HG03571 (cell line): ENCODE results near the gene ACAP3.
A peak's percentile ranks its signal among the peaks of the same experiment; 100 is the strongest.
"Not testable (repeated sequence)": the region's sequence is repeated elsewhere in the genome, so short reads cannot be mapped to it uniquely, and the experiment has no call there.

Source experiments
- ATAC-seq: cut with Tn5 transposase; IDR thresholded peaks from one replicate; pipeline ENCODE4 v1.9.1; 2021; ENCODE audit not compliant: unreplicated experiment

The ACAP3 gene

GRCh38 chr1:1317420-1317819 lies 9.7 kb upstream of the ACAP3 start:
- ATAC-seq: no peak

GRCh38 chr1:1316199-1316598 lies 8.5 kb upstream of the ACAP3 start:
- not testable (repeated sequence) for ATAC-seq

- no peak for ATAC-seq
Observed at GRCh38 chr1:1315435-1315954, 7.8 kb upstream of the ACAP3 start.

GRCh38 chr1:1314678-1315335 lies 7.1 kb upstream of the ACAP3 start:
- ATAC-seq: no peak

GRCh38 chr1:1314237-1314586 lies 6.5 kb upstream of the ACAP3 start:
- ATAC-seq: no peak

- ATAC-seq: no peak
Observed at GRCh38 chr1:1313500-1314236, 5.9 kb upstream of the ACAP3 start.

- ATAC-seq: no peak
Observed at GRCh38 chr1:1312450-1313314, 5.0 kb upstream of the ACAP3 start.

GRCh38 chr1:1311107-1312104 lies 3.7 kb upstream of the ACAP3 start:
- no peak for ATAC-seq

GRCh38 chr1:1310476-1311053 lies 2.8 kb upstream of the ACAP3 start:
- no peak for ATAC-seq

- no peak for ATAC-seq
Observed at GRCh38 chr1:1310109-1310385, 2.3 kb upstream of the ACAP3 start.

GRCh38 chr1:1309251-1310108 lies 1.8 kb upstream of the ACAP3 start:
- ATAC-seq: no peak

GRCh38 chr1:1308756-1309250 lies 1.1 kb upstream of the ACAP3 start:
- ATAC-seq: peak; percentile 6

- ATAC-seq: peak; percentile 6
Observed at GRCh38 chr1:1307261-1307922, 338 bp downstream of the ACAP3 start.

- ATAC-seq: no peak
Observed at GRCh38 chr1:1306661-1307260, 969 bp downstream of the ACAP3 start.

- ATAC-seq: no peak
Observed at GRCh38 chr1:1306070-1306660, 1.6 kb downstream of the ACAP3 start.

GRCh38 chr1:1305300-1306069 lies 2.2 kb downstream of the ACAP3 start:
- no peak for ATAC-seq
